ENCODE measurements around the gene CDK5. TPM values are rescaled to one million over a fixed set of nuclear protein-coding genes. Genes with fewer than 3 reads are reported as not detected.

Gene CDK5
- total and polyA plus RNA-seq, 9 of the 15 experiments (the other 6 are each of a cell fraction or from before 2014, with no cell fraction given): 3.2 to 38.0 (median 27.5) TPM

DNA sequence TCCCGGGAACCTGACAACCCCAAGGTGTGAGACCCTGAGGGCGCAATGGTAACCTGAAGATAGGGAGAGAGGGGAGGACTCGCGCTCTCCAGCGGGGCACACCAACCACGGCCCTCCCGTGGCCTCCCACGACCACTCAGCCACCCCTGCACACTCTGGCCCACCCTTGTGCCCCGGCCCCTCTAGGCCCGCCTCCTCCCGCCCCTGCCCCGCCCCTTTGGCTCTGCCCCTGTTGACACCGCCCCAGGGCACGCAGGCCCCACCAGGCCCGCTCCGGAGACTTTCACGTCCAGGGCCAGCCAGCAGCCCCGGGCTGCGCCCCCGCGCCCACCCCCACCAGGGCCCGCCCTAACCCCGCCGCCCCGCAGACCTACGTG is 44.4 kb downstream of the CDK5 start:
- H3K4me1 ChIP-seq (replicated peaks in 1 of 2; ENCODE audit: control insufficient read depth in 2 of 2, insufficient read depth in 2 of 2, low read length in 2 of 2): peaks cover 42 to 84% of the 10 kb centered on the region in 2 experiments
- H3K9ac ChIP-seq (ENCODE audit: insufficient read depth in 1 of 2, low read depth in 2 of 2, low read length in 2 of 2): peak overlapping the region in 1 of 2 experiments; percentile 40; a peak in 1 of 4 replicates
- intact Hi-C loops (cut with micrococcal nuclease): loop anchor here (10.0 kb wide), 1 partner anchor 161 kb away; no protein-coding TSS in a partner anchor
- TF ChIP-seq PCBP1 (IDR thresholded peaks at IDR 0.05; ENCODE audit: low read depth, low read length, poor library complexity, severe bottlenecking): peak; percentile 26
- TF ChIP-seq, protein P1, sequence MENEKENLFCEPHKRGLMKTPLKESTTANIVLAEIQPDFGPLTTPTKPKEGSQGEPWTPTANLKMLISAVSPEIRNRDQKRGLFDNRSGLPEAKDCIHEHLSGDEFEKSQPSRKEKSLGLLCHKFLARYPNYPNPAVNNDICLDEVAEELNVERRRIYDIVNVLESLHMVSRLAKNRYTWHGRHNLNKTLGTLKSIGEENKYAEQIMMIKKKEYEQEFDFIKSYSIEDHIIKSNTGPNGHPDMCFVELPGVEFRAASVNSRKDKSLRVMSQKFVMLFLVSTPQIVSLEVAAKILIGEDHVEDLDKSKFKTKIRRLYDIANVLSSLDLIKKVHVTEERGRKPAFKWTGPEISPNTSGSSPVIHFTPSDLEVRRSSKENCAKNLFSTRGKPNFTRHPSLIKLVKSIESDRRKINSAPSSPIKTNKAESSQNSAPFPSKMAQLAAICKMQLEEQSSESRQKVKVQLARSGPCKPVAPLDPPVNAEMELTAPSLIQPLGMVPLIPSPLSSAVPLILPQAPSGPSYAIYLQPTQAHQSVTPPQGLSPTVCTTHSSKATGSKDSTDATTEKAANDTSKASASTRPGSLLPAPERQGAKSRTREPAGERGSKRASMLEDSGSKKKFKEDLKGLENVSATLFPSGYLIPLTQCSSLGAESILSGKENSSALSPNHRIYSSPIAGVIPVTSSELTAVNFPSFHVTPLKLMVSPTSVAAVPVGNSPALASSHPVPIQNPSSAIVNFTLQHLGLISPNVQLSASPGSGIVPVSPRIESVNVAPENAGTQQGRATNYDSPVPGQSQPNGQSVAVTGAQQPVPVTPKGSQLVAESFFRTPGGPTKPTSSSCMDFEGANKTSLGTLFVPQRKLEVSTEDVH (IDR thresholded peaks at IDR 0.05; ENCODE audit: low read depth, partially characterized antibody): no peak
- TF ChIP-seq SP2 (IDR thresholded peaks at IDR 0.05; ENCODE audit: extremely low read depth, low read depth, low read length, poor library complexity, severe bottlenecking): no peak
- no peak for TF ChIP-seq HDGF (IDR thresholded peaks at IDR 0.05)
- TF ChIP-seq, protein P2, sequence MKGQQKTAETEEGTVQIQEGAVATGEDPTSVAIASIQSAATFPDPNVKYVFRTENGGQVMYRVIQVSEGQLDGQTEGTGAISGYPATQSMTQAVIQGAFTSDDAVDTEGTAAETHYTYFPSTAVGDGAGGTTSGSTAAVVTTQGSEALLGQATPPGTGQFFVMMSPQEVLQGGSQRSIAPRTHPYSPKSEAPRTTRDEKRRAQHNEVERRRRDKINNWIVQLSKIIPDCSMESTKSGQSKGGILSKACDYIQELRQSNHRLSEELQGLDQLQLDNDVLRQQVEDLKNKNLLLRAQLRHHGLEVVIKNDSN (CRISPR knock-in tag; IDR thresholded peaks at IDR 0.05): 0 out of 2 replicates have a peak, but pooled peaks have one; percentile 6
- no peak for TF ChIP-seq ZFP36 (IDR thresholded peaks at IDR 0.05; ENCODE audit: low read depth, low read length, partially characterized antibody)
- TF ChIP-seq, protein P3, sequence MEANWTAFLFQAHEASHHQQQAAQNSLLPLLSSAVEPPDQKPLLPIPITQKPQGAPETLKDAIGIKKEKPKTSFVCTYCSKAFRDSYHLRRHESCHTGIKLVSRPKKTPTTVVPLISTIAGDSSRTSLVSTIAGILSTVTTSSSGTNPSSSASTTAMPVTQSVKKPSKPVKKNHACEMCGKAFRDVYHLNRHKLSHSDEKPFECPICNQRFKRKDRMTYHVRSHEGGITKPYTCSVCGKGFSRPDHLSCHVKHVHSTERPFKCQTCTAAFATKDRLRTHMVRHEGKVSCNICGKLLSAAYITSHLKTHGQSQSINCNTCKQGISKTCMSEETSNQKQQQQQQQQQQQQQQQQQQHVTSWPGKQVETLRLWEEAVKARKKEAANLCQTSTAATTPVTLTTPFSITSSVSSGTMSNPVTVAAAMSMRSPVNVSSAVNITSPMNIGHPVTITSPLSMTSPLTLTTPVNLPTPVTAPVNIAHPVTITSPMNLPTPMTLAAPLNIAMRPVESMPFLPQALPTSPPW (CRISPR knock-in tag; IDR thresholded peaks at IDR 0.05): peak; percentile 5; the same call in 1 of the 2 replicates
- TF ChIP-seq ILF3 (IDR thresholded peaks at IDR 0.05; ENCODE audit: borderline replicate concordance): no peak
- peak; percentile 35; the same call in 1 of the 2 replicates for TF ChIP-seq RBFOX2 (IDR thresholded peaks at IDR 0.05; ENCODE audit: low read depth, low read length)
- TF ChIP-seq FIP1L1 (IDR thresholded peaks at IDR 0.05; ENCODE audit: low read depth, low read length, poor library complexity, severe bottlenecking): no peak
- no peak for TF ChIP-seq ESRRA (IDR thresholded peaks at IDR 0.05; ENCODE audit: borderline replicate concordance, low read depth)
- peak in 2 of 4 experiments; percentile 50 to 57 for DNase-seq (ENCODE audit: extremely low read depth in 1 of 4, low spot score in 3 of 4)
- H3K27ac ChIP-seq (ENCODE audit: extremely low read depth, low read depth, low read length): no peak overlapping the region
- no peak for FAIRE-seq
- in situ Hi-C loops (cut with MboI): no loop called here
- CTCF ChIA-PET (ENCODE audit: low intra/inter-chr PET ratio): interaction anchor here (1.6 kb wide), 1 partner anchor 98 kb away, joined by 5 read pairs; no protein-coding TSS in a partner anchor
- no peak for ATAC-seq
- BruUV-seq (replicated peaks): no TSS peak
- no peak overlapping the region for H3K4me3 ChIP-seq
- H2AFZ ChIP-seq (ENCODE audit: low read depth, low read length): no peak overlapping the region
- H3K9me3 ChIP-seq (replicated peaks; ENCODE audit: control insufficient read depth, insufficient read depth, low read depth, low read length): no peaks in the 10 kb centered on the region
- H3K79me2 ChIP-seq (ENCODE audit: control insufficient read depth, insufficient read depth, low read length): peaks cover 45% of the 10 kb centered on the region
- POLR2A ChIA-PET: interaction anchor here (1.4 to 8.4 kb wide), 2 partner anchors 11 to 21 kb away, joined by 3 to 146 read pairs; partner anchors contain the start of genes ABCB8 and ATG9B
- H3K36me3 ChIP-seq (ENCODE audit: control insufficient read depth, insufficient read depth, low read length): peaks cover 40% of the 10 kb centered on the region; the same call in 2 of the 3 replicates
- no peaks in the 10 kb centered on the region; a peak in 1 of 5 replicates for H3K27me3 ChIP-seq (ENCODE audit: control insufficient read depth in 2 of 2, insufficient read depth in 2 of 2, low read length in 2 of 2)
- H3K9me1 ChIP-seq (ENCODE audit: control insufficient read depth, insufficient read depth, low read length): no peaks in the 10 kb centered on the region
- no peaks in the 10 kb centered on the region for H4K20me1 ChIP-seq (replicated peaks; ENCODE audit: control insufficient read depth, insufficient read depth, low read length)
- WGBS (ENCODE audit: insufficient coverage, low coverage, missing lambda C conversion rate): 91% methylated on average over 15 of the region's 26 CpGs
- H3K4me2 ChIP-seq (ENCODE audit: insufficient read depth, low read length): no peak overlapping the region

Data from K562 (cell line).